ENCODE measurements around the gene ZBP1.

Gene ZBP1

DNA sequence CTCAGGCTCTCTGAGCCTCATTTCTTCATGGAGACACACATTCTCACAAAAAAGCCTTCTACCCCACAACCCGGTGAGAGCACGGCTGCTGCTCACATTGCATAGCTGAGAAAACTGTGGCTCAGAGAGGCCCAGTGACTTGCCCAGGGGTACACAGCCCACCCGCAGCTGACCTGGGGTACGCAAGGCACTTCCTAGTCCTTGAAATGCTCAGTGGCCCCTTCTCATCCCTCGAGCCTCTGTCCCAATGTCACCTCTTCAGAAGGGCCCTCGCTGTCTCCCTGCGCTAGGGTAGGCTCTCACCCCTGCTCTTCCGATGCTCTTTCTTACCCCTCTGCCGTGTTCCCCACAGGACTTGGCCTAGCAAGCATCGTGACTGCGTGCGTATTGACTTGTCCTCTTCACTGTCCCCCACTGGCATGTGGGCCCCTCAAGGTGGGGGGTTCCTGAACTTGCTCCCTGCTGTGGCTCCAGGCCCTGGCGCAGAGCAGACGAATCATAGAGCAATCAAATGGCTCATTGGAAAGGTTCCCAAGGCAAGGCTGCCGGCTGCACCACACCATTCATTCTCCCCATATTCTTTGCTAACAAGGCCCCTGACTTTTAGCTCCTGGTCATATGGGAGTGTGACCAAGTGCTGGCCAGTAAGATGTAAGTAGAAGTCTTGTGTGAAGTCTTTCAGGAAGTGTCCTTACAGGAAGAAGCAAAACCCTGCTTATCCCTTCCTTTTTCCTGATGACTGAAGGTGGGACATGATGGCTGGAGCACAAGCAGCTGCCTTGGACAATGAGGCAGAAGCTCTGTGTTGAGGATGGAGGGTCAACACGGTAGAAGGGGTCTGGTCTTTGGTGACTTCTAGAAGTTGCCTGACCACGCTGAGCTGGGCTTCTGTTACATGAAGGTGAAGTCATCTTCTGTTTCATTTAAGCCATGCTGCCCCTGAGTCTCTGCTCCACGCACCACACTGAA is 36.7 kb downstream of the ZBP1 start:
- DNase-seq: no peak

DNA sequence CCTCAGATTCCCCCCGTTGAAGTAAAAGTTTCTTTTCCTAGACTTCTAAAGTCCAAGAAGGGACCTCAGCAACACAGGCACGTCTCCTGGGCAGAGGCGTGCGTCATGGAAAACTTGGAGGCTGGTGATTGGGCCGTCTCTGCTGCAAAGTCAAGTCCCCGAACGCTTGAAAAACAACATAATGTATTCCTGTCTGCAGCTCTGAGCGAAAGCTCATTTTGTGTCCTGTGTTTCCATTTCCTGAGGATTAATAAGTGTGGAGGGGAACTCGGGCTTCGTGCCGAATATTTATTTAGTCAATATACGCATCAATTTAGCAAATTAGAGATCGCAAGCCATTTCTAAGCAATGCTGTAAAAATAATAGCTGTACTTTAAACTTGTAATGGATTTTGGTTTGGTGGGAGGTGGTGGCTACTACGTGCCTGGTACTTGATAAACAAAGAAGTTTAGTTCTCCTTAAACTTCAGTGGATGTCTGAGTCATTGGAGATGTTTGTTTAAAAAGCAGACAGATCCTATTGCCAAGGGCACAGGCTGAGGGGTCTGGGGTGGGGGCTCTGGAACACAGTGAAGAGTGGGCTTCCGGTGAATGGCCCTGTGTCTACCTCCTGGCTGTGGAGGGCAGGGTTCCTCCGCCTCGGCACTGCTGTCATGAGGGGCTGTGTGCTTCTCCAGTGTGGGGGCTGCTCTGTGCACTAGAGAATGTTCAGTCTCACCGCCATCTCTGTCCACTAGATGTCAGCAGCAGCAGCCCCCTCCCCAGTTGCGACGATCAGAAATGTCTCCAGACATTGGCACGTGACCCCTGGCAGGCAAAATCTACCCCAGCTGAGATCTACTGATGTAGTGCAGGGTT is 37.6 kb downstream of the ZBP1 start:
- peak; percentile 5 for DNase-seq

DNA sequence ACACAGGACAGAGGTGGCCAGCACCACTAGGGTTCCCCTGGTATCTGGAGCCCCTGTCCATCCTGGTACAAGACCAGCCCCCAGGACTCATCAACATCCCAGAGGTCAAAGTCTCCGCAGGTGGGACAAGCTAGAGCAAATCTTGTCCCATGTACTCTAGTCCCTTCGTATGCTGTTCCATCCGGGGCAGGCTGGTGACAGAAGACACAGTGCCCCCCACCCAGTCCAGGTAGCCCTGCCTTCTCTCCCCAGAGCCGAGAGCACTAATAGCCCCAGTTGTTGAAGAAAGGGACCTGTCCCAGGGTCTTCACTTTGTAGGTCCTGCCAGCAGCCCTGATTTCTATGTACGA is 38.2 kb downstream of the ZBP1 start:
- no peak for DNase-seq

DNA sequence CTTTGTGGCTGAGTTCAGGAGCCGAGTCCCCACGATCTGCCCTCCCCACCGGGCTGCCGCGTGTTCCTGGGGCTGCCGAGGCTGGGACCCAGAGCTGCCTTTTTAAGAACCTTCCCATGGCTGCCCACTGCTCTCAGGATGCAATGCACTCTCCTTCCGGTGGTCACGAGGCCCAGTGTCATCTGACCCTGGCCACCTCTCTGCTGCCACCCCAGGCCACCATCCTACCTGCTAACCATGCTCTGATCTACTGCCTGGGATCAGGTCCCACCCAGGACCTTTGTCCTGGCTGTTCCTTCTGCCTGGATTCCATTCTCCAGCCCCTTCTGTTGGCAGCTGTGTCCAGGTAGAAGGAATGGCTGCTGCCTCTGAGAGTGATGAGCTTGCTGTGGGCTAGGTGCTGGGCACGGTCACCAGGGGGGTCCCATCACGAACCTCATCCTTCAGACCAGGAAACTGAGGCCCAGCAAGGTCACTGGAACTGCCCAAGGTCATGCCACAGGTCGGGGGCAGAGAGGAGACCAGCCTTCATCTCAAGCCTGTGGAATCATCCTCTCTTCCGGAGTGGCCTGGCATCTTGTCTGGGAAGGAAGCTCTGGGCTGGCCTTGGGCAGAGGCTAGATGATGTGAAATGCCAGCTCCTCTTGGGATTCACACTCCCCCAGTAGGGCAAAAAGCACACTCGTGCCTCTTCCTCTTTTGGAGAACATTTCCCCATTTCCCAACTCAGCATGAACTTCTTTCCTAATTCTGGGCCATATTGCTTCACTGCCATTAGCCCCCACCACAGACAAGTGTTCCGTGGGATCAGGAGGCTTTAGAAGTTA is 38.8 kb downstream of the ZBP1 start:
- no peak for DNase-seq

DNA sequence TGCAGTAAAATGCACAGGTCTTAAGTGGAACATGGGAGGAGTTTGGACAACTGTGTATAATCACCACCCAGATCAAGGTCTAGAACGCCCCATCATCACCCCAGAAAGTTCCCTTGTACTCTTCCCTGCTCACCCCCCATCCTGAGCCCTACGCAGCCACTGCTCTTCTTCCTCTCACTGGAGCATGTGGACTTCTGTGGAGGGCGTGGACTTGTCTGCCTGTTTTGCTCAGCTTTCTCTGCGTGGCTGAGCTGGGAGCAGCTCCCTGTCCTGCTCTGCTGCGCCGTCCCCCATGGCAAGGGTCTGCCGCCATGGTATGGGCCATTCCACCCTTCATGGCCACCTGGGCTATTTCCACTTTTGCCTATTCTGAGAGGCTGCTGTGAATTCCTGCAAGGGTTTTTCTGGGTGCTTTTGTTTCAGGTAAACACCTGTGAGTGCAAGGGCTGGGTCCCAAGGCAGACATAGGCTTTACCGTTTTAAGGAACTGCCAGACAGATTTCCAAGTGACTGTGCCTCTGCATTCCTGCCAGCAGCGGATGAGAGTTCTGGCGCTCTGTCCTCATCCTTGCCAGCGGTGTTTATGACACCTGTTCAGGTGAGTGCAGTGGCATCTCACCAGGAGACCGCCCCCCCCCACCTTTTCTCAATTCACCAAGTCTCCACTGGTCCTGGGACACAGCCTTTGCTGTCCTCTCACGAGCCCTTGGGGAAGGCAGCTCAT is 39.6 kb downstream of the ZBP1 start:
- no peak for DNase-seq

DNA sequence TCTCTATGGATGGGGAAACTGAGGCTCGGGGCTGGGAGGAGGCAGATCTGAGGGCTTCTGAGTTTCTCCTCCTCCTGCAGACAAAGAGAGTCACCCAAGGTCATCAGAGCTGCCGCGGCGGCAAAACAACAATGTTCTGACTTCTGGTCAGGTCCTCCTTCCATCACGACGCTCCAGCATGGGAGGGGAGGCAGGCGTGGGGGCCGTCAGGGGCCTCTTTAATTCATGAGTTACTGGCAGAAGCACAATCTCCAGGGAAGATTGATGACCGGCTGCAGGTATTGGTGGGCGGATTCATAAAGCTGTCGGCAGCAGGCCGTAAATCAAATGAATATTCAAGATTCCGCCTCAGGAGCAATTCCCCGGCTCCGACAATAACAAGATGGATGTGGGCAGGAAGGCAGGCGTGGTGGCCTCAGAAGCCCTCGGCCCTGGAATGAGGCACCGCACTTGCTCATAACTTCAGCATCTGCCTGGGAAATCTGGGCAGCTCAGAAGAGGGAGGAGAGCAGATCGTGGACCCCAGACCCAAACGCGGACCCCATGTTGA is 40.3 kb downstream of the ZBP1 start:
- no peak for DNase-seq

DNA sequence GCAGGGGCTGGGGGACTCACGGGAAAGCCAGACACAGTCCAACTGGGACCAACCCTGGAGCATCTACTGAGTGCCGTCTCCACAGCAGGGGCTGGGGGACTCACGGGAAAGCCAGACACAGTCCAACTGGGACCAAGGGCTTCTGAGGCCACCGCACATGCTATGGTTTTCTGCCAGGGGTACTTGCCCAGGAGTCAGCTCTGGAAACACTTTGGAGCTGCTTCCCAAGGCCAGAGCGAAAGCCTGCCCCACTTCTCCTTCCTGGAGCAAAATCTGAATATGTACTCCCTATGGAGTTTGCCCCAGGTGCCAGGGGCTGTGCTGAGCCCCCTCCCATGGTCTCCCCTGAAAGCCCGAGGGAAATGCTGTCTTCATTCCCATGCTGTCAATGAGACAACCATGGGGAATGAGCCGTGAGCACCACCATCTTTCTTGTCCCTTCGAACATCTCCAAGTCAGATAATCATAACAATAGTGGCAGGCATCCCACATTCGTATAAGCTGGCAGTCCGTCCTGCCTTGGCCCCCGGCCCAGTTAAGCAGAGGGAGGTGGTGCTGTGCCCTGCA is 40.8 kb downstream of the ZBP1 start:
- DNase-seq: no peak

DNA sequence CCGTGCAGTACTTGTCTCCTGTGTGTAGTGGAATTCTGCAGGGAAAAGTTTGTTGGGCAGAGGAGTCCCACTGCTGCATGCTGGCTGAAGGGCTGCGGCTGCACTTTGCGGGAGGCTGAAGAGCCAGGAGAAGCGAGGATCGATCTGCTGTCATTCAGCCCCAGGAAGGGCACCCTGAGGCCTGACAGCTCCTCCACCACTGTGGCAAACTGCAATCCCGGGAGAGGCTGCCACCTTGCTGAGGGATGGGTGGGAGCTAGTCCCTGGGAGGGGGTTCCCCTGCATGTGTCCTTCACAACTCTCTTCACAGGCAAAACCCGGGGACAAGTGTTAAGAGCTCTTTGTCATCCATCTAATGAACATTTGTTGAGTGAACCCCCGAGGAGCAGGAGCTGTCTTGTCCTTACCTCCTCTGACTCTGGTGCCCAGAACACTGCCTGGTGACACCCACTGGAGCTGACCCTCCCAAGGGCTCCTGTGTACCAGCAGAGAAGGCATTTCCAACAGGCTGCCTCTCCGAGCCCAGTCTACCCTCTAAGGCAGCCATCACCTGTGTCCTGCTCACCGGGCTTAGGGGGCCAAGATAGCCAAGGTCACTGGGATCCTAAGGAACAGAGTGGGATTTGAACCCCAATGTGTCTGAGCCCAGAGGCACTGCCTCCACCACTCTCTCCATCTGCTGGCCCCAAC is 41.6 kb downstream of the ZBP1 start:
- no peak for DNase-seq

DNA sequence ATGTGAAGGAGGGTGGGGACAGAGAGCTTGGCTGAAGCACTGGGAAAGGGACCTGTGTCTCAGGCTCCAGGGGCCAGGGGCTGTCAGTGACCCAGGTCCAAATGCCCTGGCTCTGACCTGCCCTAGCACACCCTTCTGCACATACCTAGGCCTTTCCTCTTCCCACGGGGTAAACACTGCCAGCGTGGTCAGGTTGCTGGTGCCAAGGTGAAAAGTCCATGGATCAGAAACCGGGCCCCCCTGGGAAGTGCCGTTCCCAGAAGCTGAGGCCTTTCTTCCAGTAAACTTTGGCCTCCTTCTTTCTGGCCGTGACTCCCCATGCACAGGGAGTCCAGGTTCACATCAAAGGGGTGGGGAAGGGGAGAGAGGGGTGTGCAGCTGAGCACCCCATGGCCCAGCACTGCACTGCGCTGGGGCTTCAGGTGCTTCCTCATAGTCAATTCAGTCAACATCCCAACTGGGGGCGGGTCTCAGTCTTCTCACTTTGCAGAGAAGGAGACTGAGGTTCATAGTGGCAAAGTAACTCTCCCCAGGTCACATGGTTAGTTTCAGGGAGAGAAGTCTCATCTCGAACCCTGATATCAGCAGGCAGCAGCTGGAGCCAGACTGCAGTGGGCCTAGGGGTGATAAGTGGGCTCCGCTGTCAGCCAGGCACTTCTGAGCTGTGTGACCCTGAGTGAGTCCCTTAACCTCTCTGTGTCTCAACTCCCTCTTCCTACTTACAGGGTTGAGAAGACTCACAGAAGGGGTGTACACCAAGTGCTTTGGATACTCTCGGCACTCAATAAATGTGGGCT is 42.3 kb downstream of the ZBP1 start:
- DNase-seq: no peak

DNA sequence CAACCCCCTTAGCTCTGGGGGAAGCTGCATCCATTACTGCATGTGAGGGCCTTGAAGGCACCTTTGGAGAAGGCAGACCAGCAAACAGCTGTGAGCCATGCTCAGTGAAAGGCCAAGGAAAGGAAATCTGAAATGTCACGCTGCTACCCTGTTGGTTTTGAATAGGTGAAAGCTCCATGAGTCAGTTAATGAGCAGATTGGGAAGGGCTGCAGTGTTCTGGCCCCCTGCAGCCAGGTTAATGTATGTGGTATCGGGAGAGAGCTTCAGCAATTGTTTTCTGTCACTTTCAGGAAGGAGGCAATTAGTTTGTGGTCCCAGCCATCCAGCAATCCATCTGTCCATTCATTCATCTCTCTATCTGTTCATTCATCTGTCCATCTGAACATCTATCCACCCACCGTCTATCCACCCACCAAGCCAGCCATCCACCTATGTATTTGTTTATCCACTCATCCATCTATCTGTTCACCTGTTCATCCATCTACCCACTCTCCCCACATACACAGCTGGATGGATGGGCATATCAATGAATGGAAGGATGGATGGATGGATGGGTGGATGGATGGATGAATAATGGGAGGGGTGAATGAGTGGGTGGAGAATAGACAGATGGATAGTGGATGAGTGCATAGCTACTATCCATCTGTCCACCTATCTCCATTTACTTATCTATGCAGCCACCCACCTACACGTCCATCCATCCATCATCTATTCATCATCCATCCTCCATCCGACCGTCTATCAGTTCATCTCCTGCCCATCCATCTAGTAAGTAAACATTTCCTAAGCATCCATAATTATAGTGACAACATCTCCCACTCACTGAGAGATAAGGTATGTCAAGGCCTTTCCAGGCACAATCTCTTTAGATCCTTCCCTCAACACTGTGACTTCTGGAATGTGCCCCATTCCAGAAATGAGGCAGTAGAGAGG is 43.3 kb downstream of the ZBP1 start:
- no peak for DNase-seq

DNA sequence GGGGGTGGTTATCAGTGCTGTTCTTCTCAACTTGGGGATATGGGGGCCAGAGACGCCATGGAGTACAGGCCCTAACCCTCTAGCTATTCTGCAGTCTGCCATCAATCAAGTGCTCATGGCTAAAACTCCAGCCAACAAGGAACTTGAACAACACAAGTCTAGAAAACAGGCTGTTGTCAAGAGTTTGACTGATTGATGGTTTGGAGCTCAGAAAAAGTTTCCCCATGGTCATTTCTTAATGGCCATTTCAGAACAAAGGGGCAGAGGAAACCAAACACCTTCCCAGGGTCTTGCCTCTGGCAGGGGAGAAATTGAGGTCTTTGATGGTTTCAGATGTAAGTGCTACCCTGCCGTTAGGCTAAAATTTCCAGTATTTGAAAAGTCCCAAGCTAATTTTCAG is 44.2 kb downstream of the ZBP1 start:
- no peak for DNase-seq

DNA sequence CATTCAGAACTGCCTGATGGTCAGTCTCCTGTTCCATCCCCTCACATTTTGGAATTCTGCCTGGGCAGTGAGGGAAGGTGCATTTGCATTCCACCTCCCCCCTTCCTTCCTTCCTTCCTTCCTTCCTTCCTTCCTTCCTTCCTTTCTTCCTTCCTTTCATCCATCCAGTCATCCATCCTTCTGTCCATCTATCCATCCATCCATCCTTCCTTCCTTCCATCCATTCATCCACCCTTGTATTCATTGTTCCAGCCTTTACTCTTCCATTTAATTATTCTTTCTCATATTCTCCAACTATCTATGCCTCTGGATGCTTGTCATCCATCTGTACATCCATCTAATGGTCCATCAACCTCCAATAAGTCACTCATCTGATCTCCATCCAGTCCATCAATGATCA is 45.3 kb downstream of the ZBP1 start:
- DNase-seq: no peak

DNA sequence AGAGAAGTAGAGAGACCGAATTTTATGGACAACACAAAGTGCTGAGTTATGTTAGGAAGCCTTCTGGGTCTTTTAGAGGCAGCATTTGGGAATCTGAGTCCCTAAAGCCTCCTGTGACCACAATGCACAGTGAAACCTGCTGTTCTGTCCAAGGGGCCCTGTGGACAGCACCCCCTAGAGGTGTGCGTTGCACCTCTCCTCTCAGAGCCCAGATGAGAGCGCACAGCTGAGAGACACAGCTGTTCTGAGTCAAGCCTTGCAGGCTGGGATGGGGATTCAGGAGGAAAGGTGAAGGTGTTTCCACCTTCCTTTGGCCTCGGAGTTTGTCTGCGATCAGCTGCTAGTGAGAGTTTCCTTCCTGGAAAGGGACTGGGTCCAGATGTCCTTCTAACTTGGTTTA is 46.3 kb downstream of the ZBP1 start:
- no peak for DNase-seq

DNA sequence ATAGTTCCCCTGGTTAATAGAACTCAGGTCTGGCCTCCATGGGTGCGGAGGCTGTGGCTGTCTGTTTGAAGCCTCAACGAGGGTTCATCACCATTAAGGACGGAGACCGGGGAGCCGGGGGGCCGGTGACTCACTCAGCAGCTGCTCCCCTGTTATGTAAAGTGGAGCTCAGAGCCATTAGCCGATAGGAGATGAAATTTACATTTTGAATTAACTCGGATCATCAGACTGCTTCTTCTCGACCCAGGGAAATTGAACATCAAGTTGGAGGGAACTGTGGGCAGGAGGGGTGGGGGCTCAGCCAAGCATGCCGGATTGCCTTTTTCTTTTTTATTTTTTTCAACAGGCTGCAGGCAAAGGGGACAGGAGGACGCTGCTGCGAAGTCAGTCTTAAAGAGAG is 47.0 kb downstream of the ZBP1 start:
- no peak for DNase-seq

DNA sequence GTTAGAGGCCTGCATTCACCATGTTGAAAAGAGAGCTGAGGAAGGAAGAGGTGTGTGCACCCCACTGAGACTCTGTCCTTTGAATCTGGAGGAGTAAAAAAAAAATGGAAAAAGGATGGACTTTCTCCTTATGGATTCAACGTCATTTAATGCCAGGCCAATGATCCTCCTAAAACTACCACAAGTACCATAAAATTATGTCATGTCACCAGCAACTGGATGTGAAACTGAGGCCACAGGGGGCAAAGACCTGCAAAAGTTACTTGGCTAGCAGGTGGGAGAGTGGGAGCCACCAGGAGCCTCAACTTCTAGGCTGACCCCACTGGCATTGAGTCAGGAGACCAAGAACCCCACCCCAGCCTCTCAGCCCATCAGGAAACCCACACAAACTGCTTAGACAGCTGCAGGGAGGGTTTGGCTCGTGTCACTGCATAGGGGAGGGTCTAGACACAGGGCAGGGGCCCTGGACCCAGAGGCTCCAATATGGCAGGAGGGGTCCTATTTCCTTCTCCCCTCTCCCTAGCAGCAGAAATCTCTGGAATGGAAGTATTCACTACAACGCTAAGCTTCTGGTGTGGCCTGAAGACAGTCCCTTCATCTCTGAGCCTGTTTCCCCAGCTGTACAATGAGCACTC is 48.3 kb downstream of the ZBP1 start:
- no peak for DNase-seq

DNA sequence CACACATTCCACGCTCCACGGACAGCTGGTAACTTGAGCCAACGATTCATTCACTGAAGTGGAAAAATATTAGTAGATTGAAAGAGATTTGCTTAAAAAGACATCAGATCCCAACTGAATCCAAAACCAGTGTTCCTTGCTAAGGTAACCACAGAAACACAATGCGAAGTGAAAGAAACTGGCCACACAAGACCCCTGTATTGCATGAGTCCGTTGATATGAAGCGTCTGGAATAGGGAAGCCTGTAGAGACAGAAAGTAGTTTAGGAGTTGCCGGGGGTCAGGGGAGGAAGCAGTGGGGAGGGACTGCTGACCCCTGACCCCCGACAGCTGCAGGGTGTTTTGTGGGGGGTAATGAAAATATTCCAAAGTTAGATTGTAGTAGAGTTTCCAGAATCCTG is 49.3 kb downstream of the ZBP1 start:
- no peak for DNase-seq

DNA sequence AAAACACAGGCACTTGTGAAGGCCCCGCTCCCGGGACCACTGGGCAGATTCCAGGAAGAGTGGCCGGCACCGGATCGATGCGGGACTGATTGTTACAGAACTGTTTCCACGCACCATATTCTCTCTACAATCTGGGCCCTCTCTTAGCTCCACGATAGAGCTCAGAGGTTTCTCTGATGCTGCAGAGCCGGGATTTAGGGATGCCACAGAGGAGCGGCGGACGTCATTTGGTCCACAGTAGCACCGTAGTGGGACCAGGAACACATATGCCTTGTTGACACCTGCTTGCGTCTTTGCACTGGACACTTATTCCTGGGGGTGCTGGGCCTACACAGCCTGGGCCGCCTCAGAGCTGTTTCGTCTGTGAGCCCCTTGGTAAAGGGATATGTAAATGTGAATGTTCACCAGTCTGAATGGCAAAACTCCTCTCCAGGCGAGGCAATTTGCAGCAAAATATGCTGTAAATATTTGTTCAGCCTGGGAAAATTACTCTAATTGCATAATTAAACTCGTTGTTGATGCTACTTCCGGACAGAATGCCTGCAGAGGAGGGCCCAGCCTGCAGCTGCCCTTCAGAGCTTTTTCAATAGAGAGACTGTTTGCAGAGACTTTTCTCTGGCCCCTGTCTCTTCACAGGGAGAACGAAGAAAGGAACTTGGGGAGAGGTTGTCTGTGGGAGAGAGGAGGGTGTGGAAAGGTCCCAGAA is 49.9 kb downstream of the ZBP1 start:
- DNase-seq: peak; percentile 39

DNA sequence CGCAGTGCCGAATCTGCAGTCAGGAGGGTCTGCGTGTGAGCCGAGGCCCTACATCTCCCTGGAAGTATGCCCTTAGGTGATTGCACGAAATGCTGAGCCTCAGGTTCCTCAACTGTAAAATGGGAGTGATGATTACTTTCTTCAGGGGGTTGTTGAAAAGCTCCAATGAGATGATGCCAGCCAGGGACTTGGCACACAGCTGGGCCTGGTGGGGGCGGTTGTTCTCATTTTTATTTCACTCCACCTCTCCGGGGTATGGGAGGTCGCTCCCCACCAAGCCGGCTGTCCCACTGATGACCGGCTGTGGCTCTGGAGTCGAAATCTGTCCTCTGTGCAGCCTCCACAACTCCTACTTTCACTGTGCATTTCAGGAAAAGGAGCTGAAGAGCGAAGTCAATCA is 51.3 kb downstream of the ZBP1 start:
- DNase-seq: no peak

Measured in DMS153 (cell line).